Sigmoid colon (tissue), 7 donors: Measurements from ENCODE around the gene C6orf89. TPM values are rescaled to one million over a fixed set of nuclear protein-coding genes. Genes with fewer than 3 reads are reported as not detected.

Experiments used
- DNase-seq: peaks from one replicate; pipeline ENCODE4 v3.0.0-alpha.2; 2019
- H3K27ac ChIP-seq, 4 donors: fragments of 200-600 bp; sonication (generic); one replicate each; pipeline ENCODE4 v1.5.1; 2016 to 2019; ENCODE audit warnings: mild to moderate bottlenecking in 1 of 4
- H3K27me3 ChIP-seq, 3 donors: fragments of 200-600 bp; sonication (generic); one replicate each; pipeline ENCODE4 v1.5.1; 2019; ENCODE audit warnings: mild to moderate bottlenecking in 1 of 3
- H3K36me3 ChIP-seq, 4 donors: fragments of 200-600 bp; sonication (generic); one replicate each; pipeline ENCODE4 v1.5.1; 2016 to 2019
- H3K4me1 ChIP-seq, 4 donors: fragments of 200-600 bp; sonication (generic); one replicate each; pipeline ENCODE4 v1.5.1; 2017 to 2019
- H3K4me3 ChIP-seq, 4 donors: fragments of 200-600 bp; sonication (generic); one replicate each; pipeline ENCODE4 v1.5.1; 2017 to 2019; ENCODE audit warnings: mild to moderate bottlenecking in 2 of 4, moderate library complexity in 1 of 4
- H3K9me3 ChIP-seq, 4 donors: fragments of 200-600 bp in 3 of 4; sonication (generic) in 3 of 4; one replicate each; pipeline versions ENCODE4 v1.5.1 to v1.6.1; 2013 to 2019
- EP300 ChIP-seq, 4 donors: sonication (generic); formaldehyde crosslinking; IDR thresholded peaks; one replicate each; pipeline ENCODE4 v1.6.1; 2017; ENCODE audit warnings: antibody characterized with exemption in 4 of 4
- POLR2A ChIP-seq, 2 donors: fragments of 450-650 bp; IDR thresholded peaks; one replicate each; pipeline ENCODE4 v1.6.1; 2016; ENCODE audit warnings: antibody characterized with exemption in 2 of 2, mild to moderate bottlenecking in 2 of 2, moderate library complexity in 2 of 2
- POLR2AphosphoS5 ChIP-seq, 4 donors: sonication (generic); formaldehyde crosslinking; IDR thresholded peaks; one replicate each; pipeline ENCODE4 v1.6.1; 2017; ENCODE audit warnings: antibody characterized with exemption in 4 of 4
- WGBS, 2 donors: extraction: QIAGEN DNeasy Blood & Tissue Kit; methylation state at CpG; one replicate each; pipeline ENCODE4 v1.1.7; 2013; 5-methylcytosine and 5-hydroxymethylcytosine counted together
- intact Hi-C: fragments of 100-400 bp; cut with DNase I; formaldehyde crosslinking; loops from one replicate; pipeline ENCODE4 v1.15.1; 2023
- polyA plus RNA-seq, 3 donors: library from polyadenylated mRNA; stranded (reverse); fragments of 200-250 nt; gene quantifications; one replicate each; pipeline ENCODE4 v1.2.3, GENCODE V29; 2013
- total RNA-seq, 4 donors: library from RNA; depleted of rRNA; stranded (reverse); fragments of >200 nt; gene quantifications; one replicate each; pipeline ENCODE4 v1.1.0, GENCODE V29; 2016
- TF ChIP-seq, protein P1 (sequence below), 4 experiments: fragments of 450-650 bp in 3 of 4; fragments of 200-600 bp in 1 of 4; IDR thresholded peaks; one replicate each; pipeline ENCODE4 v1.5.1; 2016 to 2019; ENCODE audit warnings: antibody characterized with exemption in 4 of 4, mild to moderate bottlenecking in 3 of 4, moderate library complexity in 2 of 4
- donor health status: healthy with polysubstance abuse.
- donor health status: Bipolar disorder and iron deficiency.
- donor health status: healthy.

Gene C6orf89
- total and polyA plus RNA-seq, 7 donors, result 5.5 to 51.4 (median 37.3) TPM

DNA sequence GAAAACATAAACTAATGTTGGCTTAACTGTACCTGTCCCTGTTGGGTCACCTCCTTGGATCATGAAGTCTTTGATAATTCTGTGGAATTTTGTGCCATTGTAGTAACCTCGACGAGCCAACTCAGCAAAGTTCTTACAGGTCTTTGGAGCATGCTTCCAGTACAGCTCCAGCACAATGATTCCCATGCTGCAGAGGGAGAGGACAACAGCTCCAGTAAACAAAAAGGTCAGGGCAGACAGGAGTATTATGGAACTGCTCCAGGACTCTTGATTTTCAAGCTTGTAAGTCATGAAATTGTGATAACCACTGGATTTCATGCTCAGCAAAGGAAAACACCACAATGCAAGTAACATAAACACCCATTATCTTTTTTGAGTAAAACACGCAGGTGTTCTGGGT lies 14.1 kb upstream of the C6orf89 start:
- Histone ChIP-seq H3K9me3 (no peaks in the 10 kb centered on the region), H3K4me1 (peaks cover 0 to 19% (median 16%) of the 10 kb centered on the region in 4 donors), H3K27ac (no peak overlapping the region), H3K27me3 (no peaks in the 10 kb centered on the region), H3K36me3 (peaks cover 0 to 15% (median 0%) of the 10 kb centered on the region in 4 donors), H3K4me3 (no peak overlapping the region)
- no peak for DNase-seq
- 92 to 94% methylated on average over 3 of the region's 3 CpGs for WGBS, 2 donors
- no peak for TF ChIP-seq POLR2AphosphoS5 (IDR thresholded peaks at IDR 0.05)
- TF ChIP-seq EP300 (IDR thresholded peaks at IDR 0.05), result no peak
- TF ChIP-seq, protein P1, sequence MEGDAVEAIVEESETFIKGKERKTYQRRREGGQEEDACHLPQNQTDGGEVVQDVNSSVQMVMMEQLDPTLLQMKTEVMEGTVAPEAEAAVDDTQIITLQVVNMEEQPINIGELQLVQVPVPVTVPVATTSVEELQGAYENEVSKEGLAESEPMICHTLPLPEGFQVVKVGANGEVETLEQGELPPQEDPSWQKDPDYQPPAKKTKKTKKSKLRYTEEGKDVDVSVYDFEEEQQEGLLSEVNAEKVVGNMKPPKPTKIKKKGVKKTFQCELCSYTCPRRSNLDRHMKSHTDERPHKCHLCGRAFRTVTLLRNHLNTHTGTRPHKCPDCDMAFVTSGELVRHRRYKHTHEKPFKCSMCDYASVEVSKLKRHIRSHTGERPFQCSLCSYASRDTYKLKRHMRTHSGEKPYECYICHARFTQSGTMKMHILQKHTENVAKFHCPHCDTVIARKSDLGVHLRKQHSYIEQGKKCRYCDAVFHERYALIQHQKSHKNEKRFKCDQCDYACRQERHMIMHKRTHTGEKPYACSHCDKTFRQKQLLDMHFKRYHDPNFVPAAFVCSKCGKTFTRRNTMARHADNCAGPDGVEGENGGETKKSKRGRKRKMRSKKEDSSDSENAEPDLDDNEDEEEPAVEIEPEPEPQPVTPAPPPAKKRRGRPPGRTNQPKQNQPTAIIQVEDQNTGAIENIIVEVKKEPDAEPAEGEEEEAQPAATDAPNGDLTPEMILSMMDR (IDR thresholded peaks at IDR 0.05), result no peak
- TF ChIP-seq POLR2A (IDR thresholded peaks at IDR 0.05), result no peak
- intact Hi-C loops, result no loop called here

DNA sequence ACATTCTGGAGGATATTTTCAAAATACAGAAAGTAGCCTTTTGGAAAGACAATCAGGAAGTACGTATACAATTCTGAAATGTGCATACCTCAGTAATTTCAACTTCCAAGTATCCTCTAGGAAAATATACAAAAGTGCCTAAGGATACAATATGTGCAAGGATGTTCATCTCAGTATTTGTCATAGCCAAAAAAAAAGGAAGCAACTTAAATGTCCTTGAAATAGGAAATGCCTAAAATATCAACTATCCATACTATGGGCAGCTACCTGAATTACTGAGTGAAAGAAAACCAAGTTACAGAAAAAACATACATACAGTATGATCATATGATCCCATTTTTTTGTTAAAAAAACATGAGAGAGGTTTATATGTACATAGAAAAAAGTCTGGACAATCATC lies 12.6 kb upstream of the C6orf89 start:
- DNase-seq, result no peak
- Histone ChIP-seq H3K36me3 (peaks cover 0 to 15% (median 0%) of the 10 kb centered on the region in 4 donors), H3K9me3 (no peaks in the 10 kb centered on the region), H3K27me3 (no peaks in the 10 kb centered on the region), H3K4me3 (no peak overlapping the region), H3K4me1 (peaks cover 0 to 19% (median 16%) of the 10 kb centered on the region in 4 donors), H3K27ac (no peak overlapping the region)
- no peak for TF ChIP-seq POLR2A (IDR thresholded peaks at IDR 0.05)
- no peak for TF ChIP-seq EP300 (IDR thresholded peaks at IDR 0.05)
- TF ChIP-seq, protein P1 (IDR thresholded peaks at IDR 0.05), result no peak
- TF ChIP-seq POLR2AphosphoS5 (IDR thresholded peaks at IDR 0.05), result no peak
- intact Hi-C loops, result no loop called here
- 89 to 92% methylated on average over 1 of the region's 1 CpG for WGBS, 2 donors

DNA sequence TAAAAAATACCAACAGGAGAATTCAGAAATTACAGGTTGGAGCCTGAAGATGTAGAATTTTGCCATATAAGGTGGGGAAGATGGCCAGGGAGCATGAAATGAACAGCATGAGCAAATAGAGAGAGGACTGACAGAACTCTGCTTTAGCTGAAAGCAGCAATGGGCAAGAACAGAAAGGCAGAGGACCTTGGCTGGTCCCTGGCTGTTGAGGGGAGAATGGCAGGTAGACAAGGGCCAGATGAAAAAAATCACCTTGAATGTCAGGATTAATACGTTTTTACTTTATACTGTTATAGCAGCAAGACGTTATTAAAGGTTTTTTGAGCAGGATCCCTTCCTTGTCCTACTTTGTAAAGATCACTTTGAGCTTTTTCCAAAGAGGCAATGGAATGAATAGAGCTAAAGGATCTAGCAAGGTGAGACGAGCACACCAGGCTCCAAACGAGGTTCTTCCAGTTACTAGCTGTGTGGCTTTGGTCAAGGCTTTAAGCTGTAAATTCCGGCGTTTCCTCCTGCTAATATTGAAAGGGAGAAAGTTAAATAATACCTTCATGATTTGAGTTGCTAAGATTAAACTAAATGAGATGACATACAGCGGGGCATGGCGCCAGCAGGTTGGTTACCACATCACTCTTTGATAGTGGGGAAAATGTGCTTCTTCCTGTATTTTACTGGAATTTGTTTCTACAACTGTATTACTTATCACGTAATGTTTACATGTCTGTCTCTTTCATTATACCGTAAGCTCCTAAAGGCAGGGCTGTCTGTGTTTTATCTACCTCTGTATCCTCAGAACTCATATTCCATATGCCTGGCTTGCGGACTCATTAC lies 11.9 kb upstream of the C6orf89 start:
- Histone ChIP-seq H3K27me3 (peaks cover 0 to 2% (median 0%) of the 10 kb centered on the region in 3 donors), H3K4me3 (peak overlapping the region; percentile 79 to 87 (median 84)), H3K9me3 (no peaks in the 10 kb centered on the region), H3K27ac (peak overlapping the region; percentile 83 to 88 (median 86)), H3K4me1 (peaks cover 0 to 19% (median 16%) of the 10 kb centered on the region in 4 donors), H3K36me3 (peaks cover 0 to 14% (median 0%) of the 10 kb centered on the region in 4 donors)
- no peak for DNase-seq
- TF ChIP-seq, protein P1 (IDR thresholded peaks at IDR 0.05), result no peak
- TF ChIP-seq POLR2A (IDR thresholded peaks at IDR 0.05) (no peak), EP300 (IDR thresholded peaks at IDR 0.05) (no peak), POLR2AphosphoS5 (IDR thresholded peaks at IDR 0.05) (no peak)
- intact Hi-C loops, result no loop called here
- WGBS, 2 donors, result 4 to 14% methylated on average over 11 of the region's 11 CpGs

DNA sequence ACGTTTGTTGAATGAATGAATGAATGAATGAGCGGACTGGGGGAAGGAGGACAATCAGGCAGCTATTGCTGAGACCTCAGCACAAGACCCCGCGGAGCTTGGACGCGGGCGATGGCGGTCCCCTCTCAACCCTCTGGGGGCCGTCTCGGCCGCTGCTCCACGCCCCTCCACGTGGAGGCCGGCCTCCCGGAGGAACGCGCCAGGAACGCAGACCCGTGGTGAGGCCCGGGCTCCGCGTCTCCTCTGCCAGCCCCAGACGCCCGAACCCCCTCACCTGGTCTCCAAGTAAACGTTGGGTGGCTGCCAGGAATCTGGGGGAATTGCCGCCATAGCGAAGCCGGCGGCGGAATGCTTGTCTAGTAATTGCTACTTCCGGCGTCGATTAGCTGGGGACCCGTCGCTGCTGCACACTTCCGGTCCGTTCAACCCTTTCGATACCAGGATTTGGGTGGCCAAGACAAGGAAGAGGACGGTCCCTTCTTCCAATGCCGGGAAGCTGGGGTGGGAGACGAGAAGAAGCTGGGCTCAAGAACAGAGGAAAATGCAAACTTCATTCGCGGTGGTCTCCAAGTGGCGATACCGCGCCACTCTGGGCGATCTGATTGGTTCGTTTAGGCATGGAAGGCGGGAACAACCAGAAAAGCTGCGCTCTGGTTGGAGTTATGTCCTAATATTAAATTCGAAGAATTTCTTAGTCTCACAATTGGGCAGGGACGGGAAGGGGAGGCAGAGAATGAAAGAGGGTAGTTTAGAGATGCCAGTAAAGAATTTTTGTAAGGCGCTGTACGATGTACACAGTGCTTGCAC lies 11.1 kb upstream of the C6orf89 start, which contains the start of gene PPIL1:
Gene PPIL1, minus strand, starts transcription at position 361 of the 807 bp plus-strand sequence. Its CDS starts 31 bp downstream, at position 330.
- peak; percentile 91 for DNase-seq
- H3K27ac ChIP-seq, result peak within 1 kb of the TSS; percentile 83 to 88 (median 86)
- intact Hi-C loops, result no loop called here
- peaks cover 0 to 6% (median 0%) of the 10 kb centered on the region in 4 donors for H3K36me3 ChIP-seq
- H3K4me3 ChIP-seq, result peak within 1 kb of the TSS; percentile 79 to 87 (median 84)
- TF ChIP-seq POLR2A (IDR thresholded peaks at IDR 0.05) (no peak), POLR2AphosphoS5 (IDR thresholded peaks at IDR 0.05) (peak in 3 of 4 donors; percentile 14 to 71 (median 45)), EP300 (IDR thresholded peaks at IDR 0.05) (no peak)
- TF ChIP-seq, protein P1 (IDR thresholded peaks at IDR 0.05), result no peak
- H3K4me1 ChIP-seq, result peaks cover 0 to 19% (median 16%) of the 10 kb centered on the region in 4 donors
- H3K27me3 ChIP-seq, result peaks cover 0 to 9% (median 0%) of the 10 kb centered on the region in 3 donors
- 0% methylated on average over 54 of the region's 54 CpGs for WGBS, 2 donors
- H3K9me3 ChIP-seq, result no peaks in the 10 kb centered on the region
